Smooth muscle cell (in vitro differentiated cells): Measurements from ENCODE around the gene HDAC5. TPM values are rescaled to one million over a fixed set of nuclear protein-coding genes. Genes with fewer than 3 reads are reported as not detected.
A peak's percentile ranks its signal among the peaks of the same experiment; 100 is the strongest.

Source experiments
- DNase-seq: peaks from one replicate; lab custom pipeline; 2025; ENCODE audit not compliant: unreplicated experiment; lab: John Stamatoyannopoulos, UW
- H2AFZ ChIP-seq: fragments of 200-600 bp; sonication (generic); 2 replicates; pipeline ENCODE4 v1.6.0; 2016; ENCODE audit warnings: antibody characterized with exemption, low read depth, mild to moderate bottlenecking
- H3F3A ChIP-seq: fragments of 200-600 bp; sonication (generic); 2 replicates; pipeline ENCODE4 v1.6.0; 2017; ENCODE audit warnings: antibody characterized with exemption, low read depth
- H3K27ac ChIP-seq: fragments of 200-600 bp; sonication (generic); 2 replicates; pipeline ENCODE4 v1.5.1; 2016; ENCODE audit warnings: low read depth, mild to moderate bottlenecking
- H3K27me3 ChIP-seq: fragments of 200-600 bp; sonication (generic); 2 replicates; pipeline ENCODE4 v1.6.1; 2016; ENCODE audit warnings: low read depth, mild to moderate bottlenecking
- H3K36me3 ChIP-seq: fragments of 200-600 bp; sonication (generic); 2 replicates; pipeline ENCODE4 v1.5.1; 2016; ENCODE audit warnings: low read depth
- H3K4me1 ChIP-seq: fragments of 200-600 bp; sonication (generic); 2 replicates; pipeline ENCODE4 v1.5.1; 2016; ENCODE audit warnings: low read depth
- H3K4me2 ChIP-seq: fragments of 200-600 bp; sonication (generic); 2 replicates; pipeline ENCODE4 v1.6.0; 2016; ENCODE audit warnings: mild to moderate bottlenecking
- H3K4me3 ChIP-seq: fragments of 200-600 bp; sonication (generic); 2 replicates; pipeline ENCODE4 v1.5.1; 2016; ENCODE audit warnings: mild to moderate bottlenecking
- H3K79me2 ChIP-seq: fragments of 200-600 bp; sonication (generic); 2 replicates; pipeline ENCODE4 v1.6.0; 2016; ENCODE audit warnings: low read depth, mild to moderate bottlenecking
- H3K9ac ChIP-seq: fragments of 200-600 bp; sonication (generic); 2 replicates; pipeline ENCODE4 v1.6.0; 2016; ENCODE audit warnings: low read depth
- H3K9me3 ChIP-seq: fragments of 200-600 bp; sonication (generic); replicated peaks from 2 replicates; pipeline ENCODE4 v1.5.1; 2016; ENCODE audit warnings: low read depth
- H4K20me1 ChIP-seq: fragments of 200-600 bp; sonication (generic); 2 replicates; pipeline ENCODE4 v1.6.0; 2016; ENCODE audit warnings: low read depth
- CTCF ChIP-seq: fragments of 200-600 bp; sonication (generic); IDR thresholded peaks from 2 replicates; pipeline ENCODE4 v1.5.1; 2017; ENCODE audit warnings: borderline replicate concordance, mild to moderate bottlenecking, antibody characterized with exemption; ENCODE audit not compliant: insufficient read depth, poor library complexity, severe bottlenecking
- WGBS: methylation state at CpG from one replicate; pipeline ENCODE4 v1.1.7; 2016; ENCODE audit warnings: low lambda C conversion rate; 5-methylcytosine and 5-hydroxymethylcytosine counted together
- polyA plus RNA-seq: library from polyadenylated mRNA; unstranded; fragments of >200 nt; fragmentation: Nextera tagmentation; extraction: Ambion mirVana; gene quantifications from 2 replicates; pipeline ENCODE4 v1.2.1, GENCODE V29; 2016
- total RNA-seq: library from RNA; depleted of rRNA; stranded (reverse); fragments of >200 nt; gene quantifications from 2 replicates; pipeline ENCODE4 v1.2.3, GENCODE V29; 2014

HDAC5 gene
- total and polyA plus RNA-seq, 2 experiments from 2014 or later, result 52.6 to 65.3 TPM

- Histone ChIP-seq H3K9me3 (no peaks in the 10 kb centered on the region), H2AFZ (peak within 1 kb of the TSS; percentile 75), H3K4me1 (peaks cover 12% of the 10 kb centered on the region), H3F3A (peaks cover 16% of the 10 kb centered on the region), H3K27me3 (no peaks in the 10 kb centered on the region), H3K9ac (peak within 1 kb of the TSS; percentile 92), H3K4me3 (peak within 1 kb of the TSS; percentile 55), H3K4me2 (peak within 1 kb of the TSS; percentile 97), H3K79me2 (peaks cover 35% of the 10 kb centered on the region), H3K27ac (peak within 1 kb of the TSS; percentile 98), H3K36me3 (no peaks in the 10 kb centered on the region), H4K20me1 (peaks cover 4% of the 10 kb centered on the region)
- no peak for TF ChIP-seq CTCF
- peak; percentile 88 for DNase-seq
- 3% methylated on average over 42 of the region's 53 CpGs for WGBS
Observed at GRCh38 chr17:44070455-44071197, 52.8 kb downstream of the HDAC5 start, which contains the start of gene G6PC3. G6PC3 (plus strand) TSS chr17:44070735; CDS start chr17:44070966, 231 bp downstream.

GRCh38 chr17:44069974-44070454 lies 53.4 kb downstream of the HDAC5 start:
- Histone ChIP-seq H3K36me3 (no peaks in the 10 kb centered on the region), H3K4me2 (peak overlapping the region; percentile 97), H3K9me3 (no peaks in the 10 kb centered on the region), H3K4me1 (peaks cover 18% of the 10 kb centered on the region), H3K27ac (peak overlapping the region; percentile 98), H3K79me2 (peaks cover 42% of the 10 kb centered on the region), H2AFZ (peak overlapping the region; percentile 75), H4K20me1 (peaks cover 10% of the 10 kb centered on the region), H3F3A (peaks cover 16% of the 10 kb centered on the region), H3K4me3 (peak overlapping the region; percentile 55), H3K27me3 (no peaks in the 10 kb centered on the region), H3K9ac (peak overlapping the region; percentile 92)
- DNase-seq, result no peak
- WGBS, result 8% methylated on average over 7 of the region's 7 CpGs
- no peak for TF ChIP-seq CTCF

GRCh38 chr17:44067545-44067940 lies 55.9 kb downstream of the HDAC5 start:
- Histone ChIP-seq H3K27me3 (no peaks in the 10 kb centered on the region), H3K36me3 (peaks cover 4% of the 10 kb centered on the region), H2AFZ (no peak overlapping the region), H3K4me2 (no peak overlapping the region), H3K4me3 (no peak overlapping the region), H3K27ac (peak overlapping the region; percentile 95), H3K9me3 (no peaks in the 10 kb centered on the region), H3K79me2 (peaks cover 54% of the 10 kb centered on the region), H3K4me1 (peaks cover 18% of the 10 kb centered on the region), H4K20me1 (peaks cover 35% of the 10 kb centered on the region), H3K9ac (no peak overlapping the region), H3F3A (peaks cover 16% of the 10 kb centered on the region)
- TF ChIP-seq CTCF, result no peak
- 94% methylated on average over 9 of the region's 9 CpGs for WGBS
- no peak for DNase-seq
